GM04504 (cell line): ENCODE data around the gene KCND3.

Experiments
- DNase-seq: peaks from one replicate; pipeline ENCODE4 v3.0.0-alpha.2; 2012; ENCODE audit warnings: low read depth

The KCND3 gene

GRCh38 chr1:111988743-111989453 is 570 bp downstream of the KCND3 start:
- no peak for DNase-seq

- DNase-seq: no peak
These were observed 1.1 kb downstream of the KCND3 start for GRCh38 chr1:111988377-111988742.

- no peak for DNase-seq
These were observed 2.0 kb downstream of the KCND3 start for GRCh38 chr1:111987502-111987901.

GRCh38 chr1:111983500-111983899 is 6.0 kb downstream of the KCND3 start:
- no peak for DNase-seq

- DNase-seq: no peak
These were observed 7.0 kb downstream of the KCND3 start for GRCh38 chr1:111982428-111982827.

GRCh38 chr1:111981871-111982270 is 7.6 kb downstream of the KCND3 start:
- no peak for DNase-seq

- no peak for DNase-seq
These were observed 8.4 kb downstream of the KCND3 start for GRCh38 chr1:111981090-111981489.

- DNase-seq: no peak
These were observed 8.8 kb downstream of the KCND3 start for GRCh38 chr1:111980686-111981085.

- DNase-seq: no peak
These were observed 10.8 kb downstream of the KCND3 start for GRCh38 chr1:111978695-111979094.

GRCh38 chr1:111977378-111977777 is 12.1 kb downstream of the KCND3 start:
- DNase-seq: no peak

- no peak for DNase-seq
These were observed 12.6 kb downstream of the KCND3 start for GRCh38 chr1:111976842-111977241.

GRCh38 chr1:111976332-111976731 is 13.1 kb downstream of the KCND3 start:
- no peak for DNase-seq

- DNase-seq: no peak
These were observed 16.2 kb downstream of the KCND3 start for GRCh38 chr1:111973150-111973790.

GRCh38 chr1:111971396-111971795 is 18.1 kb downstream of the KCND3 start:
- DNase-seq: no peak

GRCh38 chr1:111968511-111968910 is 21.0 kb downstream of the KCND3 start:
- no peak for DNase-seq

GRCh38 chr1:111967886-111968285 is 21.6 kb downstream of the KCND3 start:
- no peak for DNase-seq

- DNase-seq: no peak
These were observed 22.3 kb downstream of the KCND3 start for GRCh38 chr1:111967067-111967690.

- no peak for DNase-seq
These were observed 23.6 kb downstream of the KCND3 start for GRCh38 chr1:111965781-111966443.

- DNase-seq: no peak
These were observed 25.3 kb downstream of the KCND3 start for GRCh38 chr1:111963985-111964738.

GRCh38 chr1:111961773-111962565 is 27.5 kb downstream of the KCND3 start:
- no peak for DNase-seq

GRCh38 chr1:111961016-111961415 is 28.5 kb downstream of the KCND3 start:
- DNase-seq: no peak
